ENCODE data around the gene NIT1. TPM values are rescaled to one million over a fixed set of nuclear protein-coding genes. Genes with fewer than 3 reads are reported as not detected.
A peak's percentile ranks its signal among the peaks of the same experiment; 100 is the strongest.

NIT1 gene
- total and polyA plus RNA-seq, 12 donors, result 72.2 to 147 (median 103) TPM

GRCh38 chr1:161132410-161133219 lies 14.7 kb downstream of the NIT1 start, which contains the start of gene DEDD:
DEDD (minus strand) TSS chr1:161132667; CDS start chr1:161124462, 8,205 bp downstream.
- Histone ChIP-seq H3K4me3 (peak within 1 kb of the TSS; percentile 37 to 91 (median 76)), H3K4me1 (replicated peaks in 1 of 2) (peaks cover 16 to 49% of the 10 kb centered on the region in 2 donors), H3K27ac (peak within 1 kb of the TSS; percentile 71 to 99 (median 97)), H3K36me3 (replicated peaks in 1 of 2) (peaks cover 0 to 21% of the 10 kb centered on the region in 2 donors), H3K9me3 (replicated peaks in 1 of 3) (no peaks in the 10 kb centered on the region), H3K27me3 (no peaks in the 10 kb centered on the region)
- TF ChIP-seq, protein P1, sequence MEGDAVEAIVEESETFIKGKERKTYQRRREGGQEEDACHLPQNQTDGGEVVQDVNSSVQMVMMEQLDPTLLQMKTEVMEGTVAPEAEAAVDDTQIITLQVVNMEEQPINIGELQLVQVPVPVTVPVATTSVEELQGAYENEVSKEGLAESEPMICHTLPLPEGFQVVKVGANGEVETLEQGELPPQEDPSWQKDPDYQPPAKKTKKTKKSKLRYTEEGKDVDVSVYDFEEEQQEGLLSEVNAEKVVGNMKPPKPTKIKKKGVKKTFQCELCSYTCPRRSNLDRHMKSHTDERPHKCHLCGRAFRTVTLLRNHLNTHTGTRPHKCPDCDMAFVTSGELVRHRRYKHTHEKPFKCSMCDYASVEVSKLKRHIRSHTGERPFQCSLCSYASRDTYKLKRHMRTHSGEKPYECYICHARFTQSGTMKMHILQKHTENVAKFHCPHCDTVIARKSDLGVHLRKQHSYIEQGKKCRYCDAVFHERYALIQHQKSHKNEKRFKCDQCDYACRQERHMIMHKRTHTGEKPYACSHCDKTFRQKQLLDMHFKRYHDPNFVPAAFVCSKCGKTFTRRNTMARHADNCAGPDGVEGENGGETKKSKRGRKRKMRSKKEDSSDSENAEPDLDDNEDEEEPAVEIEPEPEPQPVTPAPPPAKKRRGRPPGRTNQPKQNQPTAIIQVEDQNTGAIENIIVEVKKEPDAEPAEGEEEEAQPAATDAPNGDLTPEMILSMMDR (IDR thresholded peaks at IDR 0.05), result peak in 1 of 6 experiments; percentile 4
- TF ChIP-seq POLR2A (IDR thresholded peaks at IDR 0.05), result peak in 1 of 2 donors; percentile 64
- WGBS, 4 donors, result 0 to 1% (median 0%) methylated on average over 24 to 68 of the region's 68 CpGs
- DNase-seq, result peak; percentile 89 to 98 (median 95)
- intact Hi-C loops (cut with DNase I), result no loop called here

- peak overlapping the region; percentile 71 to 99 (median 97) for H3K27ac ChIP-seq
- H3K4me1 ChIP-seq (replicated peaks in 1 of 2), result peaks cover 16 to 49% of the 10 kb centered on the region in 2 donors
- no peaks in the 10 kb centered on the region for H3K27me3 ChIP-seq
- TF ChIP-seq, protein P1 (IDR thresholded peaks at IDR 0.05), result no peak
- no peak for TF ChIP-seq POLR2A (IDR thresholded peaks at IDR 0.05)
- peaks cover 0 to 17% of the 10 kb centered on the region in 2 donors for H3K36me3 ChIP-seq (replicated peaks in 1 of 2)
- intact Hi-C loops (cut with DNase I), result no loop called here
- no peaks in the 10 kb centered on the region for H3K9me3 ChIP-seq (replicated peaks in 1 of 3)
- 4 to 5% (median 5%) methylated on average over 11 of the region's 11 CpGs for WGBS, 4 donors
- DNase-seq, result no peak
- H3K4me3 ChIP-seq, result peak overlapping the region; percentile 7 to 91 (median 76)
Observed at GRCh38 chr1:161133220-161133740, 15.4 kb downstream of the NIT1 start.

GRCh38 chr1:161137881-161138280 lies 20.0 kb downstream of the NIT1 start:
- 76 to 85% (median 78%) methylated on average over 3 of the region's 3 CpGs for WGBS, 4 donors
- DNase-seq, result no peak
- Histone ChIP-seq H3K9me3 (replicated peaks in 1 of 3) (no peaks in the 10 kb centered on the region), H3K27ac (peak overlapping the region in 1 of 5 donors; percentile 1), H3K27me3 (no peaks in the 10 kb centered on the region), H3K4me3 (no peak overlapping the region), H3K36me3 (replicated peaks in 1 of 2) (no peaks in the 10 kb centered on the region), H3K4me1 (replicated peaks in 1 of 2) (peaks cover 0 to 20% of the 10 kb centered on the region in 2 donors)
- intact Hi-C loops (cut with DNase I), result no loop called here
- TF ChIP-seq, protein P1 (IDR thresholded peaks at IDR 0.05), result no peak
- no peak for TF ChIP-seq POLR2A (IDR thresholded peaks at IDR 0.05)

GRCh38 chr1:161138431-161138830 lies 20.5 kb downstream of the NIT1 start:
- intact Hi-C loops (cut with DNase I), result no loop called here
- Histone ChIP-seq H3K36me3 (replicated peaks in 1 of 2) (no peaks in the 10 kb centered on the region), H3K27ac (peak overlapping the region in 1 of 5 donors; percentile 1), H3K27me3 (no peaks in the 10 kb centered on the region), H3K4me3 (no peak overlapping the region), H3K4me1 (replicated peaks in 1 of 2) (peaks cover 0 to 18% of the 10 kb centered on the region in 2 donors), H3K9me3 (replicated peaks in 1 of 3) (no peaks in the 10 kb centered on the region)
- DNase-seq, result no peak
- 57 to 79% (median 72%) methylated on average over 1 of the region's 1 CpG for WGBS, 4 donors
- TF ChIP-seq POLR2A (IDR thresholded peaks at IDR 0.05), result no peak
- TF ChIP-seq, protein P1 (IDR thresholded peaks at IDR 0.05), result no peak

All from adrenal gland (tissue), 12 donors.